Psoas muscle (tissue), 8 donors: ENCODE data around the gene UBAP2L. TPM values are rescaled to one million over a fixed set of nuclear protein-coding genes. Genes with fewer than 3 reads are reported as not detected.

ENCODE experiments used
- ATAC-seq, 4 donors: fragments of 200-7000 bp; cut with Tn5 transposase; one replicate each; pipeline ENCODE4 v1.9.1; 2020; ENCODE audit warnings: moderate library complexity in 3 of 4, mild to moderate bottlenecking in 2 of 4
- DNase-seq, 2 donors: peaks; one replicate each; pipeline ENCODE4 v3.0.0-alpha.2; 2020
- H3K27ac ChIP-seq: fragments of 200-600 bp; one replicate; pipeline ENCODE4 v1.8.0; 2022
- H3K27me3 ChIP-seq, 3 donors: fragments of 200-600 bp in 1 of 3; one replicate each; pipeline versions ENCODE4 v1.6.1 to v1.8.0; 2013 to 2022; ENCODE audit warnings: low read length in 2 of 3, mild to moderate bottlenecking in 2 of 3, moderate library complexity in 1 of 3; ENCODE audit not compliant: insufficient read depth in 3 of 3
- H3K36me3 ChIP-seq, 2 donors: fragments of 200-600 bp in 1 of 2; one replicate each; pipeline versions ENCODE4 v1.6.1 to v1.8.0; 2013 to 2022; ENCODE audit warnings: low read depth in 1 of 2, mild to moderate bottlenecking in 1 of 2, moderate library complexity in 1 of 2; ENCODE audit not compliant: insufficient read depth in 1 of 2
- H3K4me1 ChIP-seq: fragments of 200-600 bp; one replicate; pipeline ENCODE4 v1.8.0; 2022
- H3K4me3 ChIP-seq: fragments of 200-600 bp; one replicate; pipeline ENCODE4 v1.8.0; 2022; ENCODE audit warnings: mild to moderate bottlenecking
- H3K9me3 ChIP-seq: fragments of 200-600 bp; one replicate; pipeline ENCODE4 v1.8.0; 2022
- CTCF ChIP-seq: fragments of 200-600 bp; IDR thresholded peaks from one replicate; pipeline ENCODE4 v1.8.0; 2022; ENCODE audit warnings: antibody characterized with exemption
- WGBS, 3 donors: extraction: QIAGEN DNeasy Blood & Tissue Kit; methylation state at CpG; one replicate each; pipeline versions ENCODE4 v1.1.6 to v1.1.7; 2013; 5-methylcytosine and 5-hydroxymethylcytosine counted together
- intact Hi-C, 2 donors: fragments of 100-400 bp; cut with DNase I; formaldehyde crosslinking; loops; one replicate each; pipeline versions ENCODE4 v1.11.0 to v1.14.2; 2022
- polyA plus RNA-seq, 3 donors: library from polyadenylated mRNA; stranded (reverse); fragments of 200-250 nt; gene quantifications; one replicate each; pipeline ENCODE4 v1.2.3, GENCODE V29; 2013
- total RNA-seq, 4 donors: library from RNA; stranded (reverse); fragmentation: NEBNext Ultra II Directional in 2 of 4; extraction: Animal tissue kit (Norgen Biotek cat#: 25700) in 2 of 4; gene quantifications; one replicate each; pipeline versions ENCODE4 v1.2.1 to v1.2.4, GENCODE V29; 2021 to 2023
- donor health status: healthy with polysubstance abuse.
- donor health status: DM: no; HTN: no; CAD: no; lungs with moderate emphysema.
- donor health status: Bipolar disorder and iron deficiency.
- donor health status: healthy.
- donor health status: DM: yes; HTN: yes; CAD: no.
- donor health status: DM: no; HTN: no; CAD: no.
- donor health status: DM: no; HTN: no; CAD: no.
- donor health status: DM: yes; HTN: yes; CAD: no.

UBAP2L gene
- total and polyA plus RNA-seq, 7 donors = 45.8 to 121 (median 84.6) TPM

DNA sequence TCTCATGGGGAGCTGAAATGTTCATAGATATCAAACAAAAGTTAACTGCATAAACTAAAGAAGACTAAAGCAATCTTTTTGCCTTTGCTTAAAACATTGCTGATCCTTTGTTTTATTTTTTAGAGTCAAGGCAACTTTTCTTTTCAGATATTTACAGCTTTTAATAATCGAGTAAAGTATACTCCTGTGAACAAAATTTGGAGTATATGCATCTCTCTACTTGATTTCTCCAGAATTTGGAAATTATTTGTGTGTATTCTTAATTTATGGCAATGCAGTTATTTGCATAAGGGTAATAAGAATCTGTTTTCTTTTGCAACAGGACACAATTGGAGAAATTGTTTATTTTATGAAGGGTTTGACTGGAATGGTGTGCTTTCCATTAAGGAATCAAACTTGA, 95.9 kb downstream of the UBAP2L start:
- peaks cover 0 to 12% (median 0%) of the 10 kb centered on the region in 3 donors for H3K27me3 ChIP-seq
- H3K36me3 ChIP-seq = no peaks in the 10 kb centered on the region
- no peak overlapping the region for H3K4me3 ChIP-seq
- ATAC-seq = no peak
- no peaks in the 10 kb centered on the region for H3K9me3 ChIP-seq
- no peaks in the 10 kb centered on the region for H3K4me1 ChIP-seq
- intact Hi-C loops = no loop called here
- DNase-seq = no peak
- 48 to 90% (median 75%) methylated on average over 1 of the region's 1 CpG for WGBS, 3 donors
- no peak for TF ChIP-seq CTCF
- H3K27ac ChIP-seq = no peak overlapping the region

DNA sequence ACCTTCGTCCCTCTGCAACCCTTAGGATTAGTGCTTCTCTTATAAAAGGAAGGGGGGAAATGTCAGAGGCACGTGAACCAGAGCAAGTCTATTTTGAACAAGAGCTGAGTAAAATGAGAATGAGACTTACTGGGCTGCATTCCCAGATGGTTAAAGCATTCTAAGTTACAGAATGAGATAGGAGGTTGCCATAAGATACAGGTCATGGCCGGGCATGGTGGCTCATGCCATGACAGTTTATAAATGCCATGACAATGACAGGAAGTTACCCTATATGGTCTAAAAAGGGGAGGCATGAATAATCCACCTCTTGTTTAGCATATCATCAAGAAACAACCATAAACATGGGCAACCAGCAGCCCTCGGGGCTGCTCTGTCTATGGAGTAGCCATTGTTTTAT, 97.6 kb downstream of the UBAP2L start:
- intact Hi-C loops = no loop called here
- H3K4me1 ChIP-seq = no peaks in the 10 kb centered on the region
- WGBS, 3 donors = 49 to 61% (median 60%) methylated on average over 4 of the region's 4 CpGs

More for the DNA sequence above, 97.6 kb downstream of the UBAP2L start:
- H3K4me3 ChIP-seq = no peak overlapping the region
- no peak for DNase-seq
- peaks cover 0 to 12% (median 2%) of the 10 kb centered on the region in 3 donors for H3K27me3 ChIP-seq
- no peaks in the 10 kb centered on the region for H3K9me3 ChIP-seq
- no peaks in the 10 kb centered on the region for H3K36me3 ChIP-seq
- TF ChIP-seq CTCF = no peak
- no peak overlapping the region for H3K27ac ChIP-seq
- no peak for ATAC-seq

Other genes with a start within 250 kb of the UBAP2L start
- gene JTB, start 243.3 kb upstream of the UBAP2L start, total RNA-seq = 100 to 1,000 TPM in 2 of 4 donors, 10 to 100 TPM in 2; 87.6 to 118 (median 95.0) TPM
- 100 to 1,000 TPM; 147 to 266 (median 172) TPM for gene JTB, start 243.3 kb upstream of the UBAP2L start, polyA plus RNA-seq
- 10 to 100 TPM; 31.0 to 67.0 (median 44.1) TPM for gene RAB13, start 234.6 kb upstream of the UBAP2L start, total RNA-seq
- 10 to 100 TPM; 30.3 to 40.8 (median 38.5) TPM for gene RAB13, start 234.6 kb upstream of the UBAP2L start, polyA plus RNA-seq
- 1,000 to 10,000 TPM in 2 of 4 donors, 100 to 1,000 TPM in 2; 653 to 1,325 (median 1,012) TPM for gene RPS27, start 230.2 kb upstream of the UBAP2L start, total RNA-seq
- 1,000 to 10,000 TPM; 7,773 to 8,046 (median 8,035) TPM for gene RPS27, start 230.2 kb upstream of the UBAP2L start, polyA plus RNA-seq
- 1 to 10 TPM in 1 of 4 donors, under 1 TPM in 3; 0.05 to 3.0 (median 0.26) TPM for gene NUP210L, start 65.9 kb upstream of the UBAP2L start, total RNA-seq
- under 1 TPM in 1 of 3 donors, not detected in 2; 0.01 TPM for gene NUP210L, start 65.9 kb upstream of the UBAP2L start, polyA plus RNA-seq
- 1,000 to 10,000 TPM; 2,192 to 3,898 (median 3,031) TPM for gene TPM3, start 28.9 kb upstream of the UBAP2L start, total RNA-seq
- gene TPM3, start 28.9 kb upstream of the UBAP2L start, polyA plus RNA-seq = 1,000 to 10,000 TPM; 1,778 to 2,728 (median 2,516) TPM
- not detected for gene CFAP141, start 14.6 kb upstream of the UBAP2L start, total RNA-seq
- gene CFAP141, start 14.6 kb upstream of the UBAP2L start, polyA plus RNA-seq = not detected
- 100 to 1,000 TPM; 122 to 148 (median 136) TPM for gene HAX1, start 51.7 kb downstream of the UBAP2L start, total RNA-seq
- 100 to 1,000 TPM; 110 to 154 (median 143) TPM for gene HAX1, start 51.7 kb downstream of the UBAP2L start, polyA plus RNA-seq
- not detected for gene AQP10, start 100.1 kb downstream of the UBAP2L start, total RNA-seq
- gene AQP10, start 100.1 kb downstream of the UBAP2L start, polyA plus RNA-seq = under 1 TPM in 1 of 3 donors, not detected in 2; 0.04 TPM
- gene ATP8B2, start 104.6 kb downstream of the UBAP2L start, total RNA-seq = 1 to 10 TPM; 3.6 to 5.8 (median 4.0) TPM
- 1 to 10 TPM; 1.3 to 3.4 (median 2.2) TPM for gene ATP8B2, start 104.6 kb downstream of the UBAP2L start, polyA plus RNA-seq
- 100 to 1,000 TPM in 1 of 4 donors, 10 to 100 TPM in 3; 32.6 to 182 (median 80.9) TPM for gene IL6R, start 184.4 kb downstream of the UBAP2L start, total RNA-seq
- 10 to 100 TPM; 41.7 to 97.7 (median 80.8) TPM for gene IL6R, start 184.4 kb downstream of the UBAP2L start, polyA plus RNA-seq